Fibroblast of villous mesenchyme (primary cell): ENCODE measurements around the gene PIM1. TPM values are rescaled to one million over a fixed set of nuclear protein-coding genes. Genes with fewer than 3 reads are reported as not detected.
A peak's percentile ranks its signal among the peaks of the same experiment; 100 is the strongest.
"Not testable (repeated sequence)": the region's sequence is repeated elsewhere in the genome, so short reads cannot be mapped to it uniquely, and the experiment has no call there.

Experiments used
- DNase-seq: peaks from one replicate; pipeline ENCODE4 v3.0.0-alpha.2; 2010; ENCODE audit warnings: low read depth
- H3K4me3 ChIP-seq: 2 replicates; pipeline ENCODE4 v1.5.1; 2011; ENCODE audit warnings: low read depth, mild to moderate bottlenecking, low read length
- CTCF ChIP-seq: IDR thresholded peaks from 2 replicates; pipeline ENCODE4 v1.5.1; 2012; ENCODE audit warnings: low read depth, mild to moderate bottlenecking, low read length; ENCODE audit not compliant: insufficient read depth
- total RNA-seq: library from RNA; depleted of rRNA; stranded (reverse); fragments of >200 nt; gene quantifications from 2 replicates; pipeline ENCODE4 v1.2.3, GENCODE V29; 2012

Gene PIM1
- total RNA-seq, 1 donor: 22.9 TPM

- H3K4me3 ChIP-seq: no peak overlapping the region
- no peak for DNase-seq
- TF ChIP-seq CTCF: no peak
Measured at GRCh38 chr6:37126961-37127616, 42.9 kb upstream of the PIM1 start.

- peak; percentile 73 for DNase-seq
- H3K4me3 ChIP-seq: no peak overlapping the region
- no peak for TF ChIP-seq CTCF
Measured at GRCh38 chr6:37127961-37128862, 41.7 kb upstream of the PIM1 start.

DNA sequence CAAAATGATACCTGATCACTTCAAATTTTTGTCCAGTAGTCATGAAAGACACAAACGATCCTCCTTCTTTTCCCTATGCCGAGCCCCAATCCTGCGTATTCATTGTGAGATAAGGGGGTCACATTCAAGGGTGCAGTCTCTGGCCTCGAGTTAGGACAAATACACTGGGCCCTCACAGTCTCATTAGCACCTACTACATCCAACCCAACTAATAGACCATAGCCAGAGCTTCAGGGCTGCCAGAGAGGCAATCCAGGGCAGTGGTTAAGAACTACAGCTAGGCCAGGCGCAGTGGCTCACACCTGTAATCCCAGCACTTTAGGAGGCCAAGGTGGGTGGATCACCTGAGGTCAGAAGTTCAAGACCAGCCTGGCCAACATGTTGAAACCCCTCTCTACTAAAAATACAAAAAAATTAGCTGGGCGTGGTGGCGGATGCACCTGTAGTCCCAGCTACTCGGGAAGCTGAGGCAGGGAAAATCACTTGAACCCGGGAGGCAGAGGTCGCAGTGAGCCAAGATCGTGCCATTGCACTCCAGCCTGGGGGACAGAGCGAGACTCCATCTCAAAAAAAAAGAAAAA lies 41.0 kb upstream of the PIM1 start:
- DNase-seq, H3K4me3 ChIP-seq: not testable (repeated sequence)

- no peak for TF ChIP-seq CTCF
- no peak for DNase-seq
- no peak overlapping the region for H3K4me3 ChIP-seq
Measured at GRCh38 chr6:37129566-37129965, 40.4 kb upstream of the PIM1 start.

- H3K4me3 ChIP-seq: no peak overlapping the region
- TF ChIP-seq CTCF: no peak
- peak; percentile 50 for DNase-seq
Measured at GRCh38 chr6:37130704-37131103, 39.2 kb upstream of the PIM1 start.

GRCh38 chr6:37131104-37131959 lies 38.6 kb upstream of the PIM1 start:
- peak; percentile 52 for DNase-seq
- H3K4me3 ChIP-seq: no peak overlapping the region
- TF ChIP-seq CTCF: no peak
